Aorta (tissue), 5 donors: ENCODE measurements around the gene CTSW. TPM values are rescaled to one million over a fixed set of nuclear protein-coding genes. Genes with fewer than 3 reads are reported as not detected.
A peak's percentile ranks its signal among the peaks of the same experiment; 100 is the strongest.

Experiments used
- ATAC-seq: fragments of 200-7000 bp; cut with Tn5 transposase; one replicate; pipeline ENCODE4 v1.9.1; 2022; ENCODE audit warnings: moderate library complexity; ENCODE audit not compliant: low FRiP score
- DNase-seq, 2 donors: peaks; one replicate each; pipeline ENCODE4 v3.0.0-alpha.2; 2020
- H3K27ac ChIP-seq, 2 donors: one replicate each; pipeline ENCODE4 v1.5.1; 2013; ENCODE audit warnings: low read length in 2 of 2, mild to moderate bottlenecking in 2 of 2, moderate library complexity in 2 of 2, control low read depth in 1 of 2, inconsistent platforms in 1 of 2, low read depth in 1 of 2
- H3K27me3 ChIP-seq, 2 donors: one replicate each; pipeline ENCODE4 v1.6.1; 2013; ENCODE audit warnings: control low read depth in 1 of 2, low read length in 1 of 2, mild to moderate bottlenecking in 1 of 2, moderate library complexity in 1 of 2; ENCODE audit not compliant: insufficient read depth in 2 of 2, control insufficient read depth in 1 of 2
- H3K36me3 ChIP-seq, 2 donors: one replicate each; pipeline ENCODE4 v1.6.1; 2013; ENCODE audit warnings: control low read depth in 1 of 2, low read length in 1 of 2, mild to moderate bottlenecking in 1 of 2; ENCODE audit not compliant: insufficient read depth in 2 of 2, control insufficient read depth in 1 of 2
- H3K4me1 ChIP-seq, 2 donors: one replicate each; pipeline ENCODE4 v1.6.1; 2013; ENCODE audit warnings: low read length in 2 of 2, control low read depth in 1 of 2, mild to moderate bottlenecking in 1 of 2, moderate library complexity in 1 of 2; ENCODE audit not compliant: insufficient read depth in 2 of 2, control insufficient read depth in 1 of 2
- H3K4me3 ChIP-seq, 2 donors: one replicate each; pipeline ENCODE4 v1.5.1; 2013; ENCODE audit warnings: low read length in 2 of 2, control low read depth in 1 of 2, mild to moderate bottlenecking in 1 of 2
- H3K9me3 ChIP-seq: one replicate; pipeline ENCODE4 v1.6.1; 2013; ENCODE audit warnings: mild to moderate bottlenecking, low read length; ENCODE audit not compliant: control insufficient read depth
- WGBS, 2 donors: extraction: QIAGEN DNeasy Blood & Tissue Kit; methylation state at CpG; one replicate each; pipeline ENCODE4 v1.1.7; 2013; 5-methylcytosine and 5-hydroxymethylcytosine counted together
- intact Hi-C, 2 donors: fragments of 100-400 bp; cut with DNase I; formaldehyde crosslinking; loops; one replicate each; pipeline versions ENCODE4 v1.14.2 to v1.15.0; 2022
- polyA plus RNA-seq, 2 donors: library from polyadenylated mRNA; stranded (reverse); fragments of 200-250 nt; gene quantifications; one replicate each; pipeline ENCODE4 v1.2.3, GENCODE V29; 2013
- total RNA-seq, 2 donors: library from RNA; stranded (reverse); fragmentation: NEBNext Ultra II Directional; extraction: Animal tissue kit (Norgen Biotek cat#: 25700); gene quantifications; one replicate each; pipeline ENCODE4 v1.2.1, GENCODE V29; 2021
- donor health status: healthy with polysubstance abuse.
- donor health status: Bipolar disorder and iron deficiency.
- donor health status: DM: no; HTN: no; CAD: no.
- donor health status: DM: no; HTN: no; CAD: no.
- donor health status: DM: yes; HTN: yes; CAD: no.

Gene CTSW
- total and polyA plus RNA-seq, 4 donors = 1.8 to 3.9 (median 2.3) TPM

DNA sequence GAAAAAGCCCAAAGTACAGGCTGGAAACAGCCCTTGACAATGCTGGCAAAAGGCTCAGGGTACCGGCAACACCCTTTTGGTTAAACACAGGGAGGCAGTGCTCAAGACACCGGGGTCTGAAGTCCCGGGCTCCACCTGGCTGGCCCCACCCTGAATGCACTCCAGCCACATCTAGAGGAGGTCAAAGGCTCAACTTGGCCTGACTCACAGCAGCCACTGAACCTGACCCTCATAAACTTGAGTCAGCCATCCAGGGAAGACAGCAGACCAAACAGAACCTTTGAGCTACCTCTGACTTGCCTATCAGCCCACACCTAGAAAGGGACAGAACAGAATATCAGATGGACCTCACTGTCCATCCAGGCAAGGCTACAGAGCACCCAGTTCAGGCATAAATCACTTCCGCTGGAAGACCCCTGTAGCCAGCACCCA is 25.5 kb upstream of the CTSW start:
- WGBS, 2 donors = 88 to 90% methylated on average over 4 of the region's 4 CpGs

DNA sequence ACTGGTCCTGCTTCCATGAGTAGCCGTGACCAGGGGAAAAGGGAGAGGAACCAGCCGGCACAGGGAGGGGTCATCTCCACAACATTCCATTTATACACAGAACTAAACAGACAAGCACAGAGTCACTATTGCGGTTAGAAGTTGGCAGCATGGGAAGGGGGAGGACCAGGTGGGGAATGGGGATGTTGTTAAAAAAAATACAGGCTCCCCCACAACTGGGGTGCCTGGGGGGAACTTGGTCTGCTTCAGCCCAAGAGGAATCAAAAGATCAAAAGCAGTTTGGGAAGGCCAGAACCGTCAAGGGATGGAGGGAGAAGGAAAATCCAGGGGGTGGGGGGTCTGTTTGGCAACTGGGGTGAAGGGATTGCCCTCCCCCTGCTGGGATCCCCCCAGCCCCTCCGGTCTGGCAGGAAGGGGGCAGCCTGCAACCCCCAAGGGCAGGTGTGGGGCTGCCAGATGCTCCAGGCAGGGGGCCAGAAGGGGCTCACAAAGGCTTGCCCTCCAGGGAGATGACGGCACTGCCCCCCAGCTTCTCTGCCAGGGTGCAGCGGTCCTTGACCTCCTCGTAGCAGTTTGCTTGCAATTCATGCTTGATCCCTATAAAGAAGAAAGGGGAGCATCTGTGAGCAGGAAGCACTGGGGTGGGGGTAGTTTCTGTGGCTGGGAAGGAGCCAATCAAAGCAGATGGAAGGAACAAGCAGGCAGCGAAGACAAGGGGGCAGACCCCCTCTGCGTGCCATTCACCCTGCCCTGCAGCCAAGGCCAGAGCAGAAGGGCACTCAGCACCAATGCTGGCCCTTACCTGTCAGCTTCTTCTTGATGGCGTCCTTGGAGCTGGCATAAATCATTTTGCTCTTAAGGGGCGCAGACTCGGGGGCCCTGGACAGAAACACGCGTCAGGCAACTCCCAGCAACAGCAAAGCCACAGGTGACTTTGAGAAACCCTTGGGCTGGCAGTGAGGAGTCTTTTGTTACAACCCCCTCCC is 24.5 kb upstream of the CTSW start:
- H3K4me3 ChIP-seq = no peak overlapping the region
- intact Hi-C loops = no loop called here
- H3K27ac ChIP-seq = no peak overlapping the region
- ATAC-seq (no peak), DNase-seq (peak in 1 of 2 donors; percentile 72)
- 63 to 66% methylated on average over 15 of the region's 15 CpGs for WGBS, 2 donors
- H3K36me3 ChIP-seq = peaks cover 3 to 9% of the 10 kb centered on the region in 2 donors
- H3K27me3 ChIP-seq = no peaks in the 10 kb centered on the region
- no peaks in the 10 kb centered on the region for H3K4me1 ChIP-seq
- H3K9me3 ChIP-seq = no peaks in the 10 kb centered on the region

More for the DNA sequence above, 25.5 kb upstream of the CTSW start:
- H3K36me3 ChIP-seq = peaks cover 3 to 9% of the 10 kb centered on the region in 2 donors
- no peak overlapping the region for H3K27ac ChIP-seq
- H3K4me3 ChIP-seq = no peak overlapping the region
- H3K27me3 ChIP-seq = no peaks in the 10 kb centered on the region
- no peaks in the 10 kb centered on the region for H3K9me3 ChIP-seq
- peak in 1 of 2 donors; percentile 55 for DNase-seq
- H3K4me1 ChIP-seq = no peaks in the 10 kb centered on the region
- no peak for ATAC-seq
- intact Hi-C loops = no loop called here

DNA sequence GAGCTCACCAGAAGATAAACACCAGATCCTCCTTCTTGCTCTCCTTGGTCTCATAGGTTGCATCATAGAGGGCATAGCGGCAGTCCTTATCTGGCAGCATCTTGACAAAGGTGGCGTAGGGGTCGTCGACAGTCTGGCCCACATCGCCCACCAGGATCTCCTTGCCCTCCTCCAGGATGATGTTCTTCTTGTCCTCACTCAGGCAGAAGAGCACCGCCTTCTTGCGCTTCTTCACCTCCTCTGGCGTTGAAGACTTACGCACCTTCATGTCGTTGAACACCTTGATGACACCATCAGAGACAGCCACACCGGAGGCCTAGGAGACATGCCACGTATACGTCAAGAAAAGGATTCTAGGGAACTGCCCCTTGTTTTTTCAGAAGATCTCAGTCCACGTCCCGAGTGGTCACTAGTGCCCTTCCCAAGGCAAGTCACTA is 23.7 kb upstream of the CTSW start:
- Histone ChIP-seq H3K4me1 (no peaks in the 10 kb centered on the region), H3K36me3 (peaks cover 3 to 9% of the 10 kb centered on the region in 2 donors), H3K27ac (no peak overlapping the region), H3K27me3 (no peaks in the 10 kb centered on the region), H3K9me3 (no peaks in the 10 kb centered on the region), H3K4me3 (no peak overlapping the region)
- intact Hi-C loops = no loop called here
- 77 to 78% methylated on average over 15 of the region's 15 CpGs for WGBS, 2 donors
- ATAC-seq = no peak
- peak in 1 of 2 donors; percentile 39 for DNase-seq

DNA sequence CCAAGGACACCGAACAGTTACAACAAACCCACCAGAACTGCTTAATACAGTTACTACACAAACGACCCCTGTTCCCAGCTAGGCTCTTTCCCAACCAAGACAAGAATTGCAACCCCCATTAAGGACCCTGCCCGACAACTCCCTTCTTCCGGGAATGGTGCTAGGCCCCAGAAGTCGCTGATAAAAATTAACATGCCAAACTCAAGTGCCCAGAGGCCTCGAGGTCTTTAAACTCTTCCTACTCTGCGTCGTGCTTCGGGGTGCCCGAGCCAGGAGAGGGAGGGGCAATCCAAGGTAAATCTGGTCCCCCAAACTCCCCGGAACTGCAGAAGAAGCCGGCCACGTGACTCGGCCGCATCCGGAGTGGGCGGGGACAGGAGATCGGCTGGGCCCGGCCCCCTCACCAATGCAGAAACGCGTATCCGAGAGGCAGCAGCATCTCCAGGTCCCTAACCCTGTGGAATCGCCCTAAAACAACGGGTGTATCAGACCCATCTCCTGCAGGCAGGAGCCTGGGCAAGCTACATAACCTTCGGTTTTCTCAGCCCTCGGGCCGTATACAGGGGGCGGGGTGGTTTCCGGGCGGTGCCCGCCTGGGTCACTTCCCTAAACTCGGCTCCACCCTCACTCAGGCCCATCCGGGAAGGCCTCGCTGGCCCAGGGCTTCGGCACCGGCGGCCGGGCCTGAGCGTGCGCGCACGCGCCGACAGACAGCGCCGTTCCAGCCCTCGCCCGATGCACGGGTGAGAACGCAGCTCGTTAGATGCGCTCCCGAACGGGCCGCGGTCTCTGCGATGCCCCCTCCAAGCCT is 22.7 kb upstream of the CTSW start:
- intact Hi-C loops = no loop called here
- DNase-seq (peak; percentile 92 to 94), ATAC-seq (peak; percentile 70)
- peak overlapping the region; percentile 64 to 77 for H3K4me3 ChIP-seq
- peak overlapping the region; percentile 46 to 70 for H3K27ac ChIP-seq
- no peaks in the 10 kb centered on the region for H3K27me3 ChIP-seq
- peaks cover 3 to 9% of the 10 kb centered on the region in 2 donors for H3K36me3 ChIP-seq
- WGBS, 2 donors = 1% methylated on average over 56 to 57 of the region's 57 CpGs
- no peaks in the 10 kb centered on the region for H3K4me1 ChIP-seq
- no peaks in the 10 kb centered on the region for H3K9me3 ChIP-seq

DNA sequence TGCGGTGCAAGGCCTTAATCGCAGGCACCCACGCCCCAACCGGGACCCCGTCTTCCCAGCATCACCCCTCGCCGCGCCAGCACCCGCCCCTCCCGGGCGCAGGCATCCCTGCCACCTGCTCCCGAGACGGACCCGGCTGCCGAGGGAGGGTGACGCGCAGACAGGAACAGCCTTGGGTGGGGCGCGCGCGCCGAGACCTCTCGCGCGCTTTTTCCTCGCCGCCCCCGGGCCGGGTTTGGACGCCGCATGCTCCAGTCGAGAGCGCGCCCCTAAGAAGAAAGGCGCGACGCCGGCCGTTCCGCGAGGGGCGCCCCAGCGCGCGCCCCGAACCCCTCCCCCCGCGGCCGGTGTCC is 22.2 kb upstream of the CTSW start:
- H3K4me3 ChIP-seq = peak overlapping the region; percentile 64 to 77
- H3K9me3 ChIP-seq = no peaks in the 10 kb centered on the region
- no peak for ATAC-seq
- H3K4me1 ChIP-seq = no peaks in the 10 kb centered on the region
- H3K27me3 ChIP-seq = no peaks in the 10 kb centered on the region
- peaks cover 3 to 8% of the 10 kb centered on the region in 2 donors for H3K36me3 ChIP-seq
- peak overlapping the region; percentile 46 to 70 for H3K27ac ChIP-seq
- WGBS, 2 donors = 0 to 1% methylated on average over 26 to 49 of the region's 49 CpGs
- intact Hi-C loops = no loop called here
- DNase-seq = peak; percentile 75 to 87

DNA sequence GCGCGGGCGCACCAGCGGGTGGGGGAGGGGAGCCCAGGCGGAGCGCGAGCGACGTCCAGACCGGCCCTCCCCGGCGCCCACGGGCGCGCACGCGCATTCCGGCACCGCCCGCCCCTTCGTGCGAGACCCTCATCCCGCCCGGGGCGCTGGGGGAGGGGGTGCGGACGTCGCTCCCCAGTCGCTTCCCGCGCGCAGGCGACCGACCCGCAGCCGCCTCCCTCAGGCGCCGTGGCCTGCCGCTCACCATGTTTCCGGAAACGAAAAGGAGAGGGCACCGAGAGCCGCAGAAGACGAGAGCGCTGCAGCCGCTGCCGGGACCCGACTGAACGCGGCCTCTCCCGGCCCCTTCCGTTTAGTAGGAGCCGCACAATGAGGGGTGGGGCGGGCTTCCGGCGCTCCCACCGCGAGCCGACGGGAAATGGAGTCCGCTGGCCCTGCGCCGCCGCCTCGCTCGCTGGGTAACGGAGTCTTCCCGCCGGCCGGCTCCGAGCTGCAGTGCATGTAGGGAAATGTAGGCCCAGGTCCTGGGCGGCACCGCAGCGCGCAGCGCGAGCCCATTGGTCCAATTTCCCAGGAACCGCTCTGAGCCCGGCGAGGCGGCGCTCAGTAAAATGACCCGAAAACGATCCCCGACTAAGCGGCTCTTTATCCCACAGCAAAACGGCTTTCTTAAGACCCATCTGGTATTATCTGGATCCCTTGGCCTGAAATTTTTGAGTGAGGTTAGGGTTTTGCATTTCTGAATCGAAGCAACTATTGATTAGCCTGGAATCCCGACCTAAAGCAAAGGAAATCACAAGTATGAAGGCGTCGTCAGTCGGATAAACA is 21.6 kb upstream of the CTSW start, which contains the start of gene CFL1:
TSS of gene CFL1 (minus strand) at position 328 of the 828 bp plus-strand sequence. CDS start at position 247, 81 bp downstream.
- intact Hi-C loops = loop anchor here in 1 of 2 donors (1.0 kb wide), 1 partner anchor 61 kb away; the partner anchor contains the start of genes C11orf68 and DRAP1
- no peaks in the 10 kb centered on the region for H3K4me1 ChIP-seq
- no peaks in the 10 kb centered on the region for H3K9me3 ChIP-seq
- no peaks in the 10 kb centered on the region for H3K27me3 ChIP-seq
- H3K36me3 ChIP-seq = peaks cover 3 to 5% of the 10 kb centered on the region in 2 donors
- peak within 1 kb of the TSS; percentile 64 to 77 for H3K4me3 ChIP-seq
- H3K27ac ChIP-seq = peak within 1 kb of the TSS; percentile 84 to 93
- peak; percentile 99 to 100 for DNase-seq
- ATAC-seq = peak; percentile 88
- 0% methylated on average over 76 to 92 of the region's 92 CpGs for WGBS, 2 donors

DNA sequence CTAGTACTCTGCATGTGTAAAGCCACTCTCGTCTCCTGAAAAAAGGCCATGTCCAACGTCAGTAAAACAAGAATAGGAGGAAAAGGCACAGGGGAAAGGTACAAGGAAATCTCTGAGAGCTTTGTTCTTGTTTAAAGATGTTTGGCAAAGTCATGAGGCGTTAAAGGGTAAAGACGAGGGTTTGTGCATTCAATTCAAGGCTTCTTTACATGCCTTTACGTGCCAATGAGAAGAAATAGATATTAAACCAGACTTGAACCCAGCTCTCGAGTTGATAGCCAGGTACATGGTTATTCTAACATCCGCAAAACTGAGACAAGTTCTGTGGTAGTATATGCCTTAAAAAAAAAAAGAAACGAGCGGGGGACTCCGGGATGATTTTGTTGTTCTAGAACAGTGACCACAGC is 21.0 kb upstream of the CTSW start:
- no peaks in the 10 kb centered on the region for H3K4me1 ChIP-seq
- no peaks in the 10 kb centered on the region for H3K9me3 ChIP-seq
- intact Hi-C loops = loop anchor here in 1 of 2 donors (1.0 kb wide), 1 partner anchor 61 kb away; the partner anchor contains the start of genes C11orf68 and DRAP1
- no peak for DNase-seq
- 0% methylated on average over 10 of the region's 10 CpGs for WGBS, 2 donors
- peaks cover 3 to 7% of the 10 kb centered on the region in 2 donors for H3K36me3 ChIP-seq
- H3K4me3 ChIP-seq = peak overlapping the region; percentile 54 to 56
- no peaks in the 10 kb centered on the region for H3K27me3 ChIP-seq
- H3K27ac ChIP-seq = peak overlapping the region; percentile 84 to 93
- no peak for ATAC-seq
